GM19025 (cell line): Measurements from ENCODE around the gene HOTAIR.

Source experiments
- ATAC-seq: cut with Tn5 transposase; IDR thresholded peaks from one replicate; pipeline ENCODE4 v1.9.1; 2021; ENCODE audit warnings: mild to moderate bottlenecking, low read depth, moderate library complexity; ENCODE audit not compliant: unreplicated experiment

HOTAIR gene

DNA sequence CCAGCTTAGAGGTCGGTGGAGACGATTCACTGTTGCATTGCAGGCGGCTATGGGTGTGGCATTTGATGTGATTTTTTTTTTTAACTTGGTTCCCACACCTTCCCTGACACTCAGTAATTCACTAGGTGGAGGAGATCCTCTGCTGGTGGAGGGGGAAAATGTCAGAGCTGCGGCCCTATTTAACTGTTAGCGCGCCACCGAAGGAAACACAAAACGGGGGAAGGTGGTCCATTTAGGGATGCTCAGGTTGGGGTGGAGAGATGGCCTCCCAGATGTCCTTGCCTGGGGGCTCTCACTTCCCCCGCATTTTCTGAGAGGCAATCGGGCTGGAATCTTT is 24.3 kb downstream of the HOTAIR start:
- no peak for ATAC-seq

DNA sequence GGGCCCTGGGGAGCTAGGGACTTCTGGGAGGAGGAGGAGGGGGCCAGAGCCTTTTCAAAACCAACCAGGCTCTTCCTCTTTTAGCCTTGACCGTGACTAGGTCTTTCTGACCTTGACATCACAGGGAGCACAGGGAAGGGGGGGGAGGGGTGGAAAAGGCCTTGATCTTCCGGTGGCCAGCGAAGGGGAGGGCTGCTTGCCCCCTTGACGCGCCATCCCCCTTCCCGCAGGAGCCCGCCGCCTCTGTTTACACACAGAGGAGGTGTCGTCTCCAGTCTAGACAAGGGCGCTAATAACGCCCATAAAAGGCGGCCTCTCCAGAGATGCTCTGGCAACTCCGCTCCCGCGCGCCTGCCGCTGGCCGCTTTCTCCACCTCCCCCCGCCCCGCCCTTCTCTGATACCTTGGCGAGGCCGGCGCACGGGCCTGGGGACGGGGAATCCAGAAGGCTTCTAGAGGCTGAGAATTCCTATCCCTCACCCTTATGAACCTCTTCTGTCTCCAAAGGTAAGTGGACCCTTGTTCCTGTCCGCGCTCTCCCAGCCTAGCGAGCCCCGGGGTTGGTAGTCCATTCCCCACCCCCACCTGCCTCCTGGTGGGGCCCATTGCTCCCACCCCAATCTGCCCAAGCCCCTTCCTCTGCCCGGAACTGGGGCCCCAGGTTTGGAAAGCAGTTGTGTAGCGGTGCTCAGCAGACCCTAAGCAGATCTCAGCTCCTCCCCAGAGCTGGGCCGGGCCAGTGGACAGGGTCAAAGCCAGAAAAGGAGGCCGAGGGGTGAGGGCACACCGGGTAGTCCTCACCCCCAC is 24.9 kb downstream of the HOTAIR start:
- ATAC-seq, result no peak

DNA sequence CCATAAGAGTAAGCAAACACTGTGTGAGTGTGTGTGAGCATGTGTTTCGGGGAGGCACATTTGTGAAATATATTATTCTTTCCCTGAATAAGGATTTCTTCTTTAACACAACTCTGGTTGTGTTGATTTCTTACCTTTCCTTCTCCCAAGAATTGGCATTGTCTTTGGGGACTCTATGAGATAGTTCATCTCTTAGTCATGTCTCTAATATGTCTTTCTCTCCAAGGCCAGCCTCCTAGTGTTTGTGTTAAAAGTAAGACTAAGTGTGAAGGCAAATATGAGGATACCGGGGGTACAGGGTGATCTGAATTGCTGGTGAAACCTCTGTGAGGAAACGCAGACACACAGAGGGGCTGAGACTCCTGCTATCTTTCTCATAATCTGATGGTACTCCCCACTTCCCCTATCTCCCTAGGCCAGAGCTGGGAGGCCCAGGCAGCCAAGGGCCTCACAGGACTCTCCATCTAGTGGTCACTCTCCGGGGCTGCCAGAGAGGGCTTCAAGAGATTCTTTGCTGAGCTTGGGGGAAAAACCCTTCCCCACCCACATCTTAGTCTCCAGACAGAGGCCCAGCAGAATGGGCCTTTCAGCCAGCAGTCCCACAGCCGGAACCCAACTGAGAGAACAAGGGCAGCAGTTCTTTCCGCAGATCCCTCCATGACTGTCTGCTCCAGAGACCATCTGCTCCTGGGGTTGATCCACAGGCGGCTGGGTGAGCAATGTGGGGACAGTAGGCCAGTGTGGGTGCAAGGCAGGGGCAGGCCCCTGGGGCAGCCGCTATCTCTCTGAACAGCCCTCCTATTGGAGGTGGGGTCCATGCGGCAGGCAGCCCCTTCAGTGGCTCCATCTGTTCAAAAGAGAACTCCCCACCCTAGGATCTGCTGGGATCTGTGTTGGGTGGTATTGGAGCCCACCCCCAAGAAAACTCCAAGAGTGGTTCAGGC is 25.8 kb downstream of the HOTAIR start:
- ATAC-seq, result no peak

DNA sequence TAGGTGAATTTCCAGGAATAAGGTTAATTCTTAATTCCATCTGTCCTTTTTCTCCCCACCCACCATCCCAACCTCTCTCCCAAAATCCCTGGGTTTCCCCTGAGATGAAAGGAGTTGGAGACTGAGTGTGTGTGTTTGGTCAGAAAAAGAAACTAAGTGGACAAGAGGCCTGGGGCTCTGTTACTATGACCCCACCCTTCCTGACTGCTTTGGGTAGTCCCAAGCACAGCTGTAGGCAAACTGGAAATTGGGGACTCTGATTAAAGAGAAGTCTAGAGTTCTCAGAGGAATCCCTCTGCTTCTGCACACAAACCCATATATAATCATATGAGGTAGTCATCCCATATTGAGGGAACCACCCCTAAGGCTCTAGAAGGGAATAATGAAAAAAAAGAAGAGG is 27.0 kb downstream of the HOTAIR start:
- ATAC-seq, result no peak

DNA sequence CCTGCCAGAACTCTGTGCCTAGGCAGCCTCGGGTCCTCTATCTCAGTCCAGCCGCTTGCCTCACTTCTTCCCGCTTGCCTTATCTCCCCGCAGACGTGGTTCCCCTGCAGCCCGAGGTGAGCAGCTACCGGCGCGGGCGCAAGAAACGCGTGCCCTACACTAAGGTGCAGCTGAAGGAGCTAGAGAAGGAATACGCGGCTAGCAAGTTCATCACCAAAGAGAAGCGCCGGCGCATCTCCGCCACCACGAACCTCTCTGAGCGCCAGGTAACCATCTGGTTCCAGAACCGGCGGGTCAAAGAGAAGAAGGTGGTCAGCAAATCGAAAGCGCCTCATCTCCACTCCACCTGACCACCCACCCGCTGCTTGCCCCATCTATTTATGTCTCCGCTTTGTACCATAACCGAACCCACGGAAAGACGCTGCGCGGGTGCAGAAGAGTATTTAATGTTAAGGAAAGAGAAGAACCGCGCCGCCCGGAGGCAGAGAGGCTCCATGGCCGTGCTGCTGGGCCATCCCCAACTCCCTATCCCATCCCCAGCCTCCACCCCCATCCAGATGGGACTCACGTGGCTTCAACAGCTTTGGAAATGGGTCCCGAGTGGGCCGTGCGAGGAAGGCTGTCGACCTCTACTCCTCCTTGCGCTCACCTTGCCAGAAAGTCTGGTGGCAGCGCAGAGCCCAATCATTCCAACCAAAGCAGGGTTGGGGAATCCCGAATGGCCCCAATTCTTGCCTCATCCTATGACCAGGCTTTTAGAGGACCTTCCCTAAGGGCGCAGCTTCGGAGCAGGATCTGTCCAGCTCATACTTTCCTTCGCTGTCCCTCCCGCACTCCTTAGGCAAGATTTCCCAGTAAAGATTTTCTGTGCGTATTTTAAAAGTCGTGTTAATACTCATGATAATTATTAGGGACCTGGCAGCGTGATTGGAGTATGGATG is 29.6 kb downstream of the HOTAIR start:
- ATAC-seq, result no peak

DNA sequence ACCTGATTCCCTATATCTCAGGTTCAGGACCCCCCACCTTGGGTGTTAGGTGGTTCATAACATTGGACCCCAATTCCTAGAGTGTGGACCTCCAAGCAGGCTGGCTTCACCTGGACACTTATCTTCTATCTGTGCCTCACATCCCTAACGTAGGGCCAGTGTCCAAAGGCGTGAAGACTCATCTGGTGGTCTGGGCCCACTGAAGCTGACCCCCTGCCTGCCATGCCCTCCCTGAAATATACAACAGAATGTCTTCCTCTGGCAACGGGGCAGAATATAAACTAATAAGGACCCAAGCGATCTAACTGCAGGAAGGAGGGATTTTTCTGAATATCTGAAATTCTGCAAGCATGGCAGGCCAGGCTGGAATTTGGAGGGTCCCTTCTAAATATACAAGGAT is 30.5 kb downstream of the HOTAIR start:
- ATAC-seq, result no peak

DNA sequence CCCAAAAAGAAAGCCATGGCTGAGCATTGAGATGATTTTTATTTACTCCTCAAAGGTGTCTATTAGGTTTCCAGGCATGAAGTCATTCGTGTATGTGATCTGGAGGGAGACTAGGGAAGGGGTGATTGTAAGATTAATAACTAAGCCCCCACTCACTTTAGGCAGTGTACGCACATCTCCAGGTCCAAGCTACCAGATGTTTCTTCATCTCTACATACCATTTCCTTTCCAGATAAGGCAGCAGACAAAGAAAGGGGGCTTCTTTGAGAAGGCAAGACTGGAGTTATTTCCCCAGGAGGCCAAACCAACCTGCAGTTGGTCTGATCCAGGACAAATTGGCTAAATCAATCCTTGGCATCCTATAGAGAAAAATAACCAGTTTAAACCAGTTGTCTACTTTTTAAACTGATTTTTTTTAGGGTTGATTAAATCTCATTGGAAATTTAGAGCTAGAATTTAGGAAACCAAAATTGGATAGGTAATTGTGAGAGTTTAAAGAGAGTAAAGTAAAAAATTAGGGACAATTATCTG is 32.2 kb downstream of the HOTAIR start:
- no peak for ATAC-seq

DNA sequence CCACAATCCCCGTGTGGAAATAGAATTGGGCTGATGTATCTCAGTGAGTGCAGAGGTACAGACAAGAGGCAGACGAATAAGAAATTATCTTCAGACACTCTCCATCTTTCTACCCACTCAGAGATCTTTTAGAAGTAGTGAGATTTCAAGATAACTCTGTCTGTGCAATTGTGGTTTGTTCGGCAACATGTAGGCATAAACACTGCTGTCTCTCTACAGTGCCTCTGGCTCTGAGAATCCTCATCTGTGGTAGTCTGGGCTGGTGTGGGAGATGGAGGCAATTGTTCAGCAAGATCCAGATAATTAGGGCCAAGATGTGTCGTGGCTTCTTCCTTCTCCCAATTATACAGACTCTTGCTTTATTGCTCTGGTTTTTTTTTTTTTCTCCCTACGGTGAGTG is 33.0 kb downstream of the HOTAIR start:
- no peak for ATAC-seq

DNA sequence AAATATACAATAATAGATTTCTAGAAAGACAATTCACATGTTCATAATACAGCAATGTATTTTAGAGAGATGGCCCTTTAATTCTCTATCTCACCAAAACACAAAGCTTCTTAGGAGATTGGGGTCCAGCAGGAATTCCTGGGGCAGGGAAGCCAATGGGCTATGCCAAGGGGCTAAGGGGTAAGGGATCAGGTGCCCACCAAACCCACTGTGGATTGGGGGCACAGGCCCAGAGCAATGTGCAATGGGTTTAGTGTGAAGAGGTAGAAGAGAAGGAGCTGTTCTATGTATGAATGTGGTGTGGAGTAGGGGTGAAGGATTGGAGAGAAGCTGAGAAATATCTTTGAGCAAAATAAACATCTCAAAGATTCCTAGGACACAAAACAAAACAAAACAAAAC is 33.6 kb downstream of the HOTAIR start:
- no peak for ATAC-seq

DNA sequence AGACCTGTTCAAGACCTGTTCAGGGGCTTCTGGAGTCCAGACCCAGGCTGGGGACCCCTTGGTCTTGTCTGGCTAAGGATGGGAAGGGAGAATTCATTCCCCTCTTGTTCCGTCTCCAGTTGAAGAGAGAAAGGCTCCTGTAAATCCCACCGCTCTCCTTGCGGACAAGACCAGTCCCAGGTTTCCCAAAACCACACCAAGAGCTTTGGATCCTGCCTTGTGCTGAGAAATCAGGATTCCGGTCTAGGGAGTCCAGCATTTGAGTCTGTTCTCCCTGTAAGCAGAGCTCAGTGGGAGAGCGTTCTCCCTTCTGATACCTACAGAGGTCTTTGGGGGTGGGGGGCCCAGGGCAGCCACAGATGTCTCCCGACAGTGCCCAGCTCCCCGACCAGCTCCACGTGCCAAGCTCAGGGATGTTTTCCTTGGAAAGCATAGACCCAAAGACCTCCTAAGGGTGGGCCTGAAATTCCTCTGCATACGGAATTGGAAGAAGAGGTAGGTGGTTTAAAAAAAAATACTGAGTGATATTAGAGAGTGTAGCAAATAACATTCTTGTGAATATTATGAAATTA is 34.2 kb downstream of the HOTAIR start:
- no peak for ATAC-seq

DNA sequence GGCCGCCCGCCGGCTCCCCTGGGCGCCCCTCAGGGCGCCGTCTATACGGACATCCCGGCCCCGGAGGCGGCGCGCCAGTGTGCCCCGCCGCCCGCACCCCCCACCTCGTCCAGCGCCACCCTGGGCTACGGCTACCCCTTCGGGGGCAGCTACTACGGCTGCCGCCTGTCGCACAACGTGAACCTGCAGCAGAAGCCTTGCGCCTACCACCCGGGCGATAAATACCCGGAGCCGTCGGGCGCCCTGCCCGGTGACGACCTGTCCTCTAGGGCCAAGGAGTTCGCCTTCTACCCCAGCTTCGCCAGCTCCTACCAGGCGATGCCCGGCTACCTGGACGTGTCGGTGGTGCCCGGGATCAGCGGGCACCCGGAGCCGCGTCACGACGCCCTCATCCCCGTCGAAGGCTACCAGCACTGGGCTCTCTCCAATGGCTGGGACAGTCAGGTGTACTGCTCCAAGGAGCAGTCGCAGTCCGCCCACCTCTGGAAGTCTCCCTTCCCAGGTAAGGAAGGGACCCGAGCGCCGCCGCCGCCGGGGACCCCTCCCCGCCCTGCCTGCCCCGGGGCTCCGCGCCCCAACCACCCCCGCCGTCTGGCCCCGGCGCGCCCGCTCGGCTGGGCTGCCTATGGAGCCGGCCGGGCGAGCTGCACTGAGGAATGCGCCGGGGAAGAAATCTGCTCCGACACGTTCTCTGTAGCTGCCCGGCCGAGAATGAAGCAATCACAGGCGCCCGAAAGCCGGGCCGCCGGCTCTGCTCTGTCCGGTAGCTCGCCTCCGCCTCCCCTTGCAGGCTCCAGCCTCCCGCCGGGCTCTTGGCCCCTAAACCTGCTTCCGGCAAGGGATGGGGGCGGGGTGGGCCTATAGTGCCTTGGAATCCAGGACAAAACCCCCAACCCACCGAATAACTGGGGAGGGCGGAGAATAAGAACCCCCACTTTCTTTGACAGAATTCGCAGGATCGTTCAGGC is 35.3 kb downstream of the HOTAIR start:
- no peak for ATAC-seq

DNA sequence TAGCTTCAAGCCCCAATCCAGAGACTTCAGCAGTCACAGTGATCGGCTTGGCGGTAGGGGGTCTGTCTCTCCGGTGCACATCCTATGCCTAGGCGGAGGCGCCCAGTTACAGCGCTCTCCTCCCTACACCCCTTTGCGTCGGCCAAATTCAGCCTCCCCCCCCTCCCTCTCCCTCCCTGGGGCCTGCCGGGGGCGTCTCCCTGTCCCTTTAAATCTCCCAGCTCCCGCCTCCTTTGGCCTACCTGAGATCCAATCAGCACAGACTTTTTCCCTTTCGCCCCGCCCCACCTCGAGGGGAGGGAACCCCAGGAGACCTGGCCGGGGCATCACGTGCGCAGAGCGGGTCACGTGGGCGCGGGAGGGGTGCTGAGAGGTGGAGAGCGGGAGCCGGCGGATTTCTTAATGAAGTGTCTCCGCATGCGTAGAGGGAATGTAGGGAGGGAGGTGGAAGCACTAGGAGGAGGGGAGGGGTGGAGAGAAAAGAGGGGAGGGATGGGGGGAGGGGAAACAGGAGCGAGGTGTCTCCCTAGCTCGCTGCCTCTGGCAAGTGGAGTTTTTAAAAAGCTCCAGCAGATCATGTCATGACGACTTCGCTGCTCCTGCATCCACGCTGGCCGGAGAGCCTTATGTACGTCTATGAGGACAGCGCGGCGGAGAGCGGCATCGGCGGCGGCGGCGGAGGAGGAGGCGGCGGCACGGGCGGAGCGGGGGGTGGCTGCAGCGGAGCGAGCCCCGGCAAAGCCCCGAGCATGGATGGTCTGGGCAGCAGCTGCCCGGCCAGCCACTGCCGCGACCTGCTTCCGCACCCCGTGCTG is 36.2 kb downstream of the HOTAIR start, which contains the start of gene HOXC13:
HOXC13 (plus strand) TSS at position 506 of the 815 bp plus-strand sequence; CDS start at position 582, 76 bp downstream.
- ATAC-seq, result no peak

DNA sequence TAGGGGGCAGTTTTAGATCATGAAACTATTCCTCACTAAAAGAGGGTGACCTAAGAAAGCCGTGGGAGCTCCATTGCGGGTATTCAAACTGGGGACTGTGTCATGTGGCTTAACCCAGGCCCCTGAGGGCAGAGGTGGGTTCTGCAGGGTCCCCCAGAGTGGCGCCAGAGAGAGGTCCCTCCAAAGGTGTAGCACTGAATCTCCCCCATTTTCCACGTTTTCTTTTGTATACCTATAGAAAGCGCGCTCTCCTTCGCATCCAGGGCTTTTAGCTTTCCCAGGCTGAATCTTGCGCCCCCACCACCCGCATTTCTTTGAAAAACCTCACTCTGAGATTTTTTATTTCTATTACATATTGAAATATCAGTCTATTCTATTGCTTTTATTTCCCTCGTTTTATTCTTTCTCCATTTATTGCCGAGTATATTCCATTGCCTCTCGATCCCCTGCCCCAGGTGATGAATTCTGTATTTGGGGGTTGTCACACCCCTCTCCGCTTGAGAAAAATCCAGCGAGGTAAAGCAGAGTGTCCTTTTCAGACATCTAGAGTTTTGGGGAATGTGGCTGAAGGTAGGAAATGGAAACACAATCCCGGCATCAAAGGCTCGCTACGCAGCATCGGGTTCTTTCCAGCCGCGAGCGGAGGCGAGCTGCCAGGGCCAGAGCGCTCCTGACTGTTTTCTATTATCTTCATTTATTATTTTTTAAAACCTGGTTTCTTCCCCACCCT is 37.0 kb downstream of the HOTAIR start:
- no peak for ATAC-seq

DNA sequence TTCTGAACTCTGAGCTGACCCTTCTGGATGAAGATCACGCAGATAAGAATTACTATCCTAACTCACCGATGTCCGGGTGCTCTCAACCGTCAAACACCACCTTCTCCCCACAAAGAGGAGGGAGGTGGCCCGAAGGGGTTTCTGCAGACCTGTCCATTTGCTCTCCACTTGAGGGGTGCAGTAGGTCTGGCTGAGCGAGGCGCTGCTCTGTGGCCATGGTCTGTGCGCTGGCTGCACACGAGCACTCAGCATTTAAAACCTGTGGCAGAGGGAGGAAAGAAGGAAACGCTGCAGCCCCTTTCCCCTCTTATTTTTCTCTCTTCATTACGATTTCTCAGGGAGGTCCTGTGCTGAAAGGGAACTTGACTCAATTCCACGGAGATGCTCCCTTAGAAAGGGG is 37.7 kb downstream of the HOTAIR start:
- no peak for ATAC-seq

DNA sequence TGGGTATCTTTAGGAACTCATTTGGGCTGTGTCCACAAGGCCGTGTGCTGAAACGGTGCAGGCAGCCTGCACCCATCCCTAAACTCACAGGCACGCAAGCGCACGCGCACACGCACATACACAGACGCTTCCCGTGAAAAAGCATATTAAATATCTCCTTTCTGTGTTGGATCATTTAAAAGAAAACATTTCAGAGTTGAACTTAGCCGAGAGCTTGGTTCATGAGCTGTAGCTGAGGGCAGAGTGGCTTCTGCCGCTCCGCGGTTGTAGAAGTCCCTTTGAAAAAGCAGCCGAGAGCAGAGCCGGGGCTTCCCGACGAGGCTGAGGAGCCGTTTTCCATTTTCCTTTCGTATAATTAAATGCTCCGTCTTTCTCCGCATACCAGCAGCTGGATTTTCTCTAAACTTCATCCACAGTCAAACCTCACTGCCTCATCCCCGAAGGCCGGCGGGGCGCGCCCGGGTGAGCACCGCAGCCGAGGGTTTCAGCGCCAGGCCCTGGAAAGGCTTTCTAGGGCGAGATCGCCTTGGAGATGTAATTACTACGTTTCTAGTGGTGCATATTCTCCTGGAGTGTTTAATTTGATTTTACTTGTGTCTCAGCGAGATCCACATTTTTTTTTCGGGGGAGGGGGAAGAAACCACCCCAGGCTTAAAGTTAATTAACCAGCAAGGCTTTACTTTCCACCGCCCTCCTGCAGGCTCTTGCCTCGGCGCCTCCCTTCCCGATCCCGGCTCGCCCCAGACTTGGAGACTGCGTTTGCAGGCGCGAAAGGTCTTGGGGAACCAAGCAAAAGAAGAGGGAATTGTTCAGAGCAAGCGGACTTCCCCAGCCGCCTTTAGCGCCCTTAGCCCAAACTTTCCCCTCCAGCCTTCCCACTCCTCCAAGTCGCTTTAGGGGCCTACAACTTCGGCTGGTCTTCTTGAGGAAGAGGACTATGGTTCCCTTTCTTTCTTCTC is 39.1 kb downstream of the HOTAIR start:
- ATAC-seq, result no peak

DNA sequence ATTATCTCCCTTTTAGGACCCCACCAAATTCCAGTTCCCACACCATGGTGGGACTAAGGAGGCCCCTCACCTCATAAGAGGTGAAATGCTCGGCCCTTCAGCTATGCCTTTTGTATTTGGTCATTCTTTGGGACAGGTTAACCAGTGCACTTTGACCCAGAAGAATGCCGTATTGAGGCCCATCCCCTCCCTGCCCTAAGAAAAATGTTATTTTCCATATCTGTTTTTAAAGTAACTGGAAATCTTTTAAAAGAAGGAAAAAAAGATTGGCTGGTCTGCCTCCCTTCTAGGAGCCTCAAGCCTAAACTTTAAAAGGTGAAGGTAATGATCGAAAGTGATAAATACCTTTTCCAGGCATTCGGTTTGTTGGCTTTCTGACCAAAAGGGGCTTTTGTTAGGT is 41.8 kb downstream of the HOTAIR start:
- ATAC-seq, result no peak
